Ectodermal cell (in vitro differentiated cells): ENCODE data around the gene DLX5.

Experiments used
- H3K27ac ChIP-seq: 2 replicates; pipeline ENCODE4 v1.7.0; 2013; ENCODE audit warnings: mild to moderate bottlenecking, low read depth, low read length; ENCODE audit not compliant: insufficient read depth, poor library complexity, severe bottlenecking
- H3K27me3 ChIP-seq: 2 replicates; pipeline ENCODE4 v1.7.0; 2013; ENCODE audit warnings: mild to moderate bottlenecking, low read length; ENCODE audit not compliant: insufficient read depth, control insufficient read depth, poor library complexity, severe bottlenecking
- H3K36me3 ChIP-seq: one replicate; pipeline ENCODE4 v1.7.0; 2013; ENCODE audit warnings: low read length; ENCODE audit not compliant: control insufficient read depth, insufficient read depth
- H3K4me1 ChIP-seq: one replicate; pipeline ENCODE4 v1.7.0; 2013; ENCODE audit warnings: low read length; ENCODE audit not compliant: control insufficient read depth, insufficient read depth
- H3K4me3 ChIP-seq: 2 replicates; pipeline ENCODE4 v1.7.0; 2013; ENCODE audit warnings: low read depth, low read length, control low read depth; ENCODE audit not compliant: insufficient read depth
- H3K9me3 ChIP-seq: 2 replicates; pipeline ENCODE4 v1.7.0; 2013; ENCODE audit warnings: mild to moderate bottlenecking, low read length, moderate library complexity; ENCODE audit not compliant: control insufficient read depth
- WGBS, 2 experiments: methylation state at CpG; one replicate each; pipeline ENCODE4 v1.1.7; 2013; ENCODE audit warnings: missing lambda C conversion rate in 2 of 2; 5-methylcytosine and 5-hydroxymethylcytosine counted together

DLX5 gene

DNA sequence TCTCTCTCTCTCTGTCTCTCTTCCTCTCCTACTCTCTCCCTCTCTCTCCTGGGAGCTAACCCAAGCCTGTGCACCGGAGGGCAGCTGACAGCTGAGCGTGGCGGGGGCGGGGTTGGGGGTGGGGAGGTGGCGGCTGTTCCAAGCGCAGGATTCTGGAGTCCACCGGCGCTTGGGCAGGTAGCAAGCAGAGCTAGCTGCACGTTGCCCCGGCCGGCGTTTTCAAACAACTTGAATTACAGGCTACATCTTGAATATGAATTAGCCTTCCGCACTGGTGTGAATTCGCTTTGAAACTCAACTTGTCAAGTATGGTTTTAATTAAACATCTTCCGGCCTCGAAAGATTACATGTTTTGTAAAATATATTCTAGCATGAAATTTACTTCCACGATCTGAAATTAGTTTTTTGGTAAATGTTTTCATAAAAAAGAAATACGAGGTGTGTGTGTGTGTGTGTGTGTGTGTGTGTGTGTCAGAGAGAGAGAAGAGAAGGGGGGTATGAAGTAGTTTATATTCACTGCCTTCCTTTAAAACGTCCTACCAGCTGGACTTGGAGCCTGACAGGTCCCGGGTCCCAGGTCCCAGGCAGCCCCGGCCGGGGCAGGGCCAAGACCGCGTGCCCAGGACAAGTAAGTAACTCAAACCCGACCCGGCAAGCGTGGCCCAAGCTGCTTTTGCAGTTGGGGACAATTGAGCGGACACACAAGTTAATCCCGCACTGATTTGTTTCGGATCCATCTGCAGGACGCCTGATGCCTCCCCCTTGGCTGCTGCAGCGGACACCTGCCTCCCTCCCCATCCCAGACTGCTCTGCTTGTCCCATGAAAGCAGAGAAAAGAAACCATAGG lies 28.3 kb downstream of the DLX5 start:
- WGBS, 2 experiments, result 0 to 1% methylated on average over 30 to 31 of the region's 32 CpGs
- Histone ChIP-seq H3K36me3 (no peaks in the 10 kb centered on the region), H3K9me3 (no peaks in the 10 kb centered on the region), H3K4me1 (peaks cover 31% of the 10 kb centered on the region), H3K27ac (no peak overlapping the region), H3K4me3 (no peak overlapping the region), H3K27me3 (peaks cover 100% of the 10 kb centered on the region)

- 0 to 2% methylated on average over 5 to 6 of the region's 6 CpGs for WGBS, 2 experiments
- Histone ChIP-seq H3K4me1 (peaks cover 31% of the 10 kb centered on the region), H3K27me3 (peaks cover 100% of the 10 kb centered on the region), H3K27ac (no peak overlapping the region), H3K4me3 (no peak overlapping the region), H3K9me3 (no peaks in the 10 kb centered on the region), H3K36me3 (no peaks in the 10 kb centered on the region)
Observed at GRCh38 chr7:96995406-96996110, 29.1 kb downstream of the DLX5 start.

- WGBS, 2 experiments, result 26% methylated on average over 1 of the region's 1 CpG; no CpG with 5 or more reads in 1 of the 2 experiments
- Histone ChIP-seq H3K9me3 (no peaks in the 10 kb centered on the region), H3K4me3 (no peak overlapping the region), H3K27ac (no peak overlapping the region), H3K27me3 (peaks cover 100% of the 10 kb centered on the region), H3K4me1 (peaks cover 32% of the 10 kb centered on the region), H3K36me3 (no peaks in the 10 kb centered on the region)
Observed at GRCh38 chr7:96993980-96994379, 30.7 kb downstream of the DLX5 start.

DNA sequence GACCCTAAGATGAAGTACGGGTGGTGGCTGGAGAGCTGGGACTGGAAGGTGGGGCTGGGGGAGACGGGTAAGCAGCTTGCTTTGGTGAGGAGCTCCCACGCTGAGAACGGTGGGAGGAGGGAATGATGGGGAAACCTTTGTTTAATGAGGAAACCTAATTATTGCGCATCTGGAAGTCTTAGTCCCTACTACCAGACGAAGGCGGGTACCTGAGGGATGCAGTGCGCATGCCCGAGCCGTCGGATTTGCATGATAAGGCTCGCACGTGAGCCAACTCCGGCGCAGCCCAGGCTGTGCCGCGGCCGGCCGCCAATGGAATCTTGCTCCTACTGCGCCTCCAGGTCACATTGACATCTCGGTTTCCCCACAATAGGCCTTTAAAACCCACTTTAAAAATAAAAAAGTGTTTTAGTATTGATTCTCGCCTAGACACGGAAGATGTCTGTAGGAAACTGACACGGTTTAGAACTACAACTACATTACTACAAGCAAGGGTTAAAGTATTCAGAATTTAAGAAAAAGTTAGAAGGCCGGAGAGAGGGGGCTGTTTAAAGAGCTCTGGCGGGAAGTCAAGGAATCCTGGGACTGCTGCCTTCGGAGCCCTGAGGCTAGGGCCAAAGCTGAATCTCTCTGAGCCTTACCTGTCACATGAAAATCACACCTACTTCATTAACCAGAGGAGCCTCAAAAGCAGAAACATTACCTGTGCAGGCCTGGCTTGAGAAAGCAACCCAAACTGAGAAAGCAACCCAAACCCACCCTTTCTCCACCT lies 31.4 kb downstream of the DLX5 start:
- H3K9me3 ChIP-seq, result no peaks in the 10 kb centered on the region

DNA sequence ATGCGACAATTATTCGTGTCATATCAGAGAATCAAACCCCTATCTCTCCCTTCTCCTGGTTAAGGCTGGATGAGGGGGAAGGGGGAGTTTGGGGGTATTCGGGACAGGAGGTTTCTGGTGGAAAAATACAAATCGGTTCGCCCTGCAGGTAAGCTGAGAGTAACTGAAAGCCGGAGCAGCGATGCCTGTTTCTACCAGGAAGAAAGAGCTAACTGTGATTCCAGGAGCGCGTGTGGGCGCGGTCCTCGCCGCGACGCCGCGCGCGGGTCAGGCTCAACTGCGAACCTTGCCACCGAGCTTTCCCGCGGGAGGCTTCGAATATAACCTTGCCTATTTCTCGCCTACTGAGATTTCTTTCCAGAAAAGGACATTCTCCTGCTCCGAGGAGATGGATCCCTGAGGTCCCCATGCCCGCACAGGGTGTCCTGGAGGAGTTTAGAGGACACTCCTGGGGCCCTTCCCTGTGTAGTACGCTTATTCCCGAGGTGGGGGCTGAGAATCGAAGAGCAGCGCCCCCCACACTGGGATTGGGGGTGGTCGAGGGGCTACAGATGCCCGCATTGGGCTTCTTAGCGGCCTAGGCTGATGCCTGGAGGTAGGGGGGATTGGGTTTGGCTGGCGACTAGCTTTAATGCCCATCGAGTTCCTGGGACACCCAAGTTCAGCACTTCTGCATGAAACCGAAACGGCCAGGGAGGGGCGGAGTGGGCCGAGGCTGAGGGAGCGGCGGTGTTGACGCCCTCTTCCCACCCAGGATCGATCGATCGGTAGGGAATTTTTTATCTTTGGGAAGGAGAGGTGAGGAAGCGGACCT lies 32.2 kb downstream of the DLX5 start:
- H3K9me3 ChIP-seq, result no peaks in the 10 kb centered on the region
- peaks cover 18% of the 10 kb centered on the region for H3K4me1 ChIP-seq
- 2% methylated on average over 45 to 47 of the region's 47 CpGs for WGBS, 2 experiments
- H3K4me3 ChIP-seq, result no peak overlapping the region
- peaks cover 100% of the 10 kb centered on the region for H3K27me3 ChIP-seq
- no peaks in the 10 kb centered on the region for H3K36me3 ChIP-seq
- H3K27ac ChIP-seq, result no peak overlapping the region

More for the DNA sequence above, 31.4 kb downstream of the DLX5 start:
- Histone ChIP-seq H3K27me3 (peaks cover 100% of the 10 kb centered on the region), H3K4me3 (no peak overlapping the region), H3K36me3 (no peaks in the 10 kb centered on the region), H3K4me1 (peaks cover 27% of the 10 kb centered on the region), H3K27ac (no peak overlapping the region)
- 1% methylated on average over 23 to 27 of the region's 27 CpGs for WGBS, 2 experiments

GRCh38 chr7:96991546-96992191 lies 33.0 kb downstream of the DLX5 start:
- no peak overlapping the region for H3K4me3 ChIP-seq
- H3K27ac ChIP-seq, result no peak overlapping the region
- peaks cover 100% of the 10 kb centered on the region for H3K27me3 ChIP-seq
- 0 to 1% methylated on average over 8 to 12 of the region's 13 CpGs for WGBS, 2 experiments
- no peaks in the 10 kb centered on the region for H3K36me3 ChIP-seq
- H3K4me1 ChIP-seq, result peaks cover 11% of the 10 kb centered on the region
- no peaks in the 10 kb centered on the region for H3K9me3 ChIP-seq

DNA sequence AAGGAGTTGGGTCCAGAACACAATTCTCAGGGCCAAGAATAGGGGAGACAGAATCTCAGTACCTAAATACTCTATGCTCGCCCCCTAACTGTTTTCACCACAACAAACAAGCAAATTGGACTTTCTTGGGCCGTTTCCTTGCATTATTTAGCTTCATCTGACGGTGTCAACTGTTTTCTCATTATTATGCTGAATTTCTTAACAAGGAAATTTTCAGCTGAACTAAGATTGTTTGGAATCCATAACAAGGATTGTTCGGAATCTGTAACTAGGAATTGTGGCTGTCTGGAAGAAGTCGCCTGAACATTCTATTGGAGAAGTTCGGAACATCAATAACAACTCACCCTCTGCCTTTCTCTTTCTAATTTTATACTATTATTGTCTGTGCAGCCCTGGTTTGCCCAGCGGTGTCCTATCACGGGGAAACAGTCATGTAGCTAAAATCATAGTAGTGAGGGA lies 34.7 kb downstream of the DLX5 start:
- peaks cover 87% of the 10 kb centered on the region for H3K27me3 ChIP-seq

GRCh38 chr7:96989241-96989858 lies 35.3 kb downstream of the DLX5 start:
- H3K27me3 ChIP-seq, result peaks cover 82% of the 10 kb centered on the region
- H3K4me1 ChIP-seq, result peaks cover 6% of the 10 kb centered on the region
- H3K9me3 ChIP-seq, result no peaks in the 10 kb centered on the region
- no peak overlapping the region for H3K4me3 ChIP-seq
- H3K27ac ChIP-seq, result no peak overlapping the region
- no peaks in the 10 kb centered on the region for H3K36me3 ChIP-seq
- WGBS, 2 experiments, result 1 to 2% methylated on average over 21 to 22 of the region's 22 CpGs

More for the DNA sequence above, 34.7 kb downstream of the DLX5 start:
- no peak overlapping the region for H3K27ac ChIP-seq
- 4% methylated on average over 8 of the region's 8 CpGs for WGBS, 2 experiments
- no peaks in the 10 kb centered on the region for H3K9me3 ChIP-seq
- no peaks in the 10 kb centered on the region for H3K36me3 ChIP-seq
- no peak overlapping the region for H3K4me3 ChIP-seq
- peaks cover 6% of the 10 kb centered on the region for H3K4me1 ChIP-seq

DNA sequence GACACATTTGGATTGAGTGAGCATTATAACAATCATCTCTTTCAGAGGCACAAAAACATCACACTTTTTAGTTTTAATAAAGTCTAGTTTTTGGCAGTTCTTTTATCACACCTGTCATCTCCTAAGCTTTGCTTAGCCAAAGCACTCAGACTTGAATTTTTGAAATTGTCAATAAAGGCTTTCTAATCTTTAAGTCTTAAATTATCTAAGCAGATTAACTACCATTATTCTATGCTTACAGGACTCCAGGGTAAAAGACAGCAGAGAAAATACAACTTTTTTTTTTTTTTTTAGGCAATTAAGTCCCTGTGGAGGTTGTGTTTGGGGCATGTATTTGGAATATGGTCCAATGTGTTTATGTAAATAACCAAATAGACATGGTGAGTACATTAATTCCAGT lies 36.9 kb downstream of the DLX5 start:
- no peak overlapping the region for H3K4me3 ChIP-seq
- peaks cover 66% of the 10 kb centered on the region for H3K27me3 ChIP-seq
- no peaks in the 10 kb centered on the region for H3K9me3 ChIP-seq
- H3K36me3 ChIP-seq, result no peaks in the 10 kb centered on the region
- H3K4me1 ChIP-seq, result peaks cover 6% of the 10 kb centered on the region
- H3K27ac ChIP-seq, result no peak overlapping the region
